Ramos (cell line): ENCODE data around the gene TGDS.
"Not testable (repeated sequence)": the region's sequence is repeated elsewhere in the genome, so short reads cannot be mapped to it uniquely, and the experiment has no call there.

Source experiments
- in situ Hi-C: fragments of 300-500 bp; cut with MboI; formaldehyde crosslinking; loops from one replicate; pipeline ENCODE4 v1.14.3; 2022; ENCODE audit warnings: low sequenced_read_pairs; ENCODE audit not compliant: unreplicated experiment

TGDS gene

GRCh38 chr13:94595950-94596574 lies at the start of gene TGDS:
Gene TGDS, minus strand, starts transcription at chr13:94596152. Its CDS starts 16 bp downstream, at chr13:94596136.
- in situ Hi-C loops = loop anchor here (25.0 kb wide), 1 partner anchor 1091 kb away; the partner anchor contains the start of gene DNAJC3

GRCh38 chr13:94641409-94641941 lies 45.5 kb upstream of the TGDS start:
- in situ Hi-C loops = no loop called here

- in situ Hi-C loops = no loop called here
These were observed 44.8 kb upstream of the TGDS start for GRCh38 chr13:94640721-94641120.

GRCh38 chr13:94637677-94638076 lies 41.7 kb upstream of the TGDS start:
- in situ Hi-C loops = not testable (repeated sequence)

- in situ Hi-C loops = no loop called here
These were observed 41.1 kb upstream of the TGDS start for GRCh38 chr13:94636942-94637578.

- in situ Hi-C loops = not testable (repeated sequence)
These were observed 40.1 kb upstream of the TGDS start for GRCh38 chr13:94636096-94636495.

GRCh38 chr13:94632226-94632980 lies 36.5 kb upstream of the TGDS start:
- in situ Hi-C loops = no loop called here

- in situ Hi-C loops = no loop called here
These were observed 34.9 kb upstream of the TGDS start for GRCh38 chr13:94630858-94631257.

- in situ Hi-C loops = no loop called here
These were observed 27.4 kb upstream of the TGDS start for GRCh38 chr13:94623316-94623715.

GRCh38 chr13:94622344-94622743 lies 26.4 kb upstream of the TGDS start:
- in situ Hi-C loops = no loop called here

- in situ Hi-C loops = no loop called here
These were observed 24.4 kb upstream of the TGDS start for GRCh38 chr13:94620286-94620896.

- in situ Hi-C loops = no loop called here
These were observed 21.5 kb upstream of the TGDS start for GRCh38 chr13:94617389-94618000.

- in situ Hi-C loops = loop anchor here (5.0 kb wide), 1 partner anchor 176 kb away; no protein-coding TSS in a partner anchor
These were observed 17.1 kb upstream of the TGDS start for GRCh38 chr13:94613051-94613450.

GRCh38 chr13:94612050-94612449 lies 16.1 kb upstream of the TGDS start:
- in situ Hi-C loops = loop anchor here (5.0 kb wide), 1 partner anchor 175 kb away; no protein-coding TSS in a partner anchor

GRCh38 chr13:94610475-94610874 lies 14.5 kb upstream of the TGDS start:
- in situ Hi-C loops = loop anchor here (5.0 kb wide), 1 partner anchor 173 kb away; no protein-coding TSS in a partner anchor

GRCh38 chr13:94609196-94609595 lies 13.2 kb upstream of the TGDS start:
- in situ Hi-C loops = no loop called here

GRCh38 chr13:94608586-94608985 lies 12.6 kb upstream of the TGDS start:
- in situ Hi-C loops = no loop called here

- in situ Hi-C loops = no loop called here
These were observed 12.0 kb upstream of the TGDS start for GRCh38 chr13:94607939-94608338.

- in situ Hi-C loops = no loop called here
These were observed 11.1 kb upstream of the TGDS start for GRCh38 chr13:94607056-94607455.

- in situ Hi-C loops = no loop called here
These were observed 6.5 kb upstream of the TGDS start for GRCh38 chr13:94602467-94602866.
